Tibial artery (tissue), 4 donors: ENCODE results near the gene SMDT1.

Source experiments
- DNase-seq, 2 donors: peaks; one replicate each; pipeline ENCODE4 v3.0.0-alpha.2; 2019
- H3K27ac ChIP-seq, 2 donors: fragments of 200-600 bp; sonication (generic) in 1 of 2; 1 replicate in 1 of 2; 2 replicates in 1 of 2; pipeline ENCODE4 v1.5.1; 2018 to 2019; ENCODE audit warnings: mild to moderate bottlenecking in 1 of 2
- H3K27me3 ChIP-seq, 2 donors: fragments of 200-600 bp; sonication (generic) in 1 of 2; one replicate each; pipeline versions ENCODE4 v1.5.1 to v1.6.0; 2016 to 2019
- H3K36me3 ChIP-seq, 3 donors: fragments of 200-600 bp; sonication (generic) in 2 of 3; one replicate each; pipeline ENCODE4 v1.5.1; 2016 to 2019; ENCODE audit warnings: mild to moderate bottlenecking in 2 of 3
- H3K4me1 ChIP-seq, 4 donors: fragments of 200-600 bp; sonication (generic) in 2 of 4; 1 replicate in 3 of 4; 2 replicates in 1 of 4; pipeline ENCODE4 v1.5.1; 2016 to 2019
- H3K4me3 ChIP-seq, 2 donors: fragments of 200-600 bp; sonication (generic) in 1 of 2; 1 replicate in 1 of 2; 2 replicates in 1 of 2; pipeline ENCODE4 v1.5.1; 2018 to 2019; ENCODE audit warnings: mild to moderate bottlenecking in 2 of 2
- H3K9me3 ChIP-seq, 3 donors: fragments of 200-600 bp; sonication (generic) in 1 of 3; one replicate each; pipeline ENCODE4 v1.5.1; 2016 to 2019
- CTCF ChIP-seq, 2 experiments: fragments of 200-600 bp in 1 of 2; fragments of 450-650 bp in 1 of 2; IDR thresholded peaks; one replicate each; pipeline ENCODE4 v1.5.1; 2017 to 2019; ENCODE audit warnings: antibody characterized with exemption in 2 of 2, mild to moderate bottlenecking in 1 of 2, moderate library complexity in 1 of 2
- intact Hi-C: fragments of 100-400 bp; cut with DNase I; formaldehyde crosslinking; loops from one replicate; pipeline ENCODE4 v1.15.0; 2023; ENCODE audit warnings: low total_unique reads

SMDT1 gene

GRCh38 chr22:42079319-42080251, at the start of gene SMDT1:
SMDT1 (plus strand) TSS chr22:42079700; CDS start chr22:42079769, 69 bp downstream.
- Histone ChIP-seq H3K4me1 (peaks cover 0 to 57% (median 38%) of the 10 kb centered on the region in 4 donors), H3K36me3 (peaks cover 3 to 51% (median 26%) of the 10 kb centered on the region in 3 donors)
- intact Hi-C loops, result loop anchor here (5.0 to 10.0 kb wide), 3 partner anchors 193 to 265 kb away; partner anchors contain the start of genes SREBF2 and TCF20

GRCh38 chr22:42033263-42034181, 46.0 kb upstream of the SMDT1 start:
- no peaks in the 10 kb centered on the region for H3K4me1 ChIP-seq
- no peaks in the 10 kb centered on the region for H3K27me3 ChIP-seq
- no peak for TF ChIP-seq CTCF (IDR thresholded peaks at IDR 0.05)
- H3K4me3 ChIP-seq, result no peak overlapping the region
- intact Hi-C loops, result no loop called here
- no peak for DNase-seq
- no peak overlapping the region for H3K27ac ChIP-seq
- H3K9me3 ChIP-seq, result peaks cover 0 to 9% (median 0%) of the 10 kb centered on the region in 3 donors
- H3K36me3 ChIP-seq, result peaks cover 0 to 7% (median 0%) of the 10 kb centered on the region in 3 donors

More at GRCh38 chr22:42079319-42080251, at the start of gene SMDT1:
- DNase-seq, result peak; percentile 99 to 100
- TF ChIP-seq CTCF (IDR thresholded peaks at IDR 0.05), result peak in 1 of 2 experiments; percentile 3
- peak within 1 kb of the TSS; percentile 65 to 67 for H3K4me3 ChIP-seq
- no peaks in the 10 kb centered on the region for H3K9me3 ChIP-seq
- peak within 1 kb of the TSS; percentile 97 to 100 for H3K27ac ChIP-seq
- H3K27me3 ChIP-seq, result no peaks in the 10 kb centered on the region

- no peak for DNase-seq
- no peak overlapping the region for H3K4me3 ChIP-seq
- H3K9me3 ChIP-seq, result peaks cover 0 to 9% (median 0%) of the 10 kb centered on the region in 3 donors
- intact Hi-C loops, result no loop called here
- TF ChIP-seq CTCF (IDR thresholded peaks at IDR 0.05), result no peak
- no peaks in the 10 kb centered on the region for H3K27me3 ChIP-seq
- H3K36me3 ChIP-seq, result peaks cover 0 to 7% (median 0%) of the 10 kb centered on the region in 3 donors
- H3K4me1 ChIP-seq, result no peaks in the 10 kb centered on the region
- H3K27ac ChIP-seq, result no peak overlapping the region
These were observed 44.2 kb upstream of the SMDT1 start for GRCh38 chr22:42035256-42035655.

- no peak for TF ChIP-seq CTCF (IDR thresholded peaks at IDR 0.05)
- Histone ChIP-seq H3K27ac (no peak overlapping the region), H3K27me3 (no peaks in the 10 kb centered on the region), H3K4me3 (no peak overlapping the region), H3K4me1 (no peaks in the 10 kb centered on the region), H3K36me3 (no peaks in the 10 kb centered on the region), H3K9me3 (peaks cover 0 to 4% (median 0%) of the 10 kb centered on the region in 3 donors)
- intact Hi-C loops, result no loop called here
- no peak for DNase-seq
These were observed 40.2 kb upstream of the SMDT1 start for GRCh38 chr22:42039271-42039670.

- Histone ChIP-seq H3K9me3 (peaks cover 0 to 4% (median 0%) of the 10 kb centered on the region in 3 donors), H3K27me3 (no peaks in the 10 kb centered on the region), H3K4me1 (no peaks in the 10 kb centered on the region), H3K27ac (no peak overlapping the region), H3K36me3 (no peaks in the 10 kb centered on the region), H3K4me3 (no peak overlapping the region)
- no peak for TF ChIP-seq CTCF (IDR thresholded peaks at IDR 0.05)
- no peak for DNase-seq
- intact Hi-C loops, result no loop called here
These were observed 37.7 kb upstream of the SMDT1 start for GRCh38 chr22:42041784-42042183.
